GM18519 (cell line): Measurements from ENCODE around the gene LRWD1.
A peak's percentile ranks its signal among the peaks of the same experiment; 100 is the strongest.
"Not testable (repeated sequence)": the region's sequence is repeated elsewhere in the genome, so short reads cannot be mapped to it uniquely, and the experiment has no call there.

Source experiments
- ATAC-seq: cut with Tn5 transposase; IDR thresholded peaks from one replicate; pipeline ENCODE4 v1.9.1; 2021; ENCODE audit warnings: mild to moderate bottlenecking, moderate library complexity; ENCODE audit not compliant: unreplicated experiment, low FRiP score

The LRWD1 gene

DNA sequence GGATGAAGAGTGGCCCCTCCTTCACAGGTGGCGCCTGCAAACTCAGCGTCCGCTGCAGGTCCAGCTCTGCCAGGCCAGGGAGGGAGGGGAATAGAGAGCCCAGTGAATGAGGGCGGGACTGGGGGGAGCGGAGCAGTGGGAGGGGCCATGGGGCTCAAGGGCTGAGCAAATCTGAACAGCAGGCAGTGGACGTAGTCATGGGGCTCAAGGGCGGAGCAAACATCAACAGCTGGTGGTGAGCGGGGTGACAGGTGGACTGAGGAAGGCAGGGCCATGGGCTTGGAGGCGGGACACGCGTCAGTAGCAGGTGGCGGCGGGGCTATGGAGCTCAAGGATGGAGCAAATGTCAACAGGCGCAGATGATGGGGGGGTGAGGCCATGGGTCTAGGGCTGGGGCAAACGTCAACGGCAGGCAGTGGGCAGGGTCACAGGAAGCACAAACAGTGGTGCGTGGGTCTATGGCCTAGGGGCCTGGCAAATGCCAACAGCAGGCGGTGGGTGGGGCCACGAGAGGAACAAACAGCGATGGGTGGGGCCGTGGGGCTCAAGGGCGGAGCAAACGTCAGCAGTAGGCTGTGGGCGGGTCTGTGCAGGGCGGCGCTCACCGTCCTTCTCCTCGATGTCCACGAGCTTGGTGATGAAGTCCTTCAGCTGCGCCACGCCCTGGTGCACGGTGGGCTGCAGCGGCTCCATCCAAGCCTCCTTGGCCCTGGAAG, 28.6 kb downstream of the LRWD1 start:
- ATAC-seq: not testable (repeated sequence)

DNA sequence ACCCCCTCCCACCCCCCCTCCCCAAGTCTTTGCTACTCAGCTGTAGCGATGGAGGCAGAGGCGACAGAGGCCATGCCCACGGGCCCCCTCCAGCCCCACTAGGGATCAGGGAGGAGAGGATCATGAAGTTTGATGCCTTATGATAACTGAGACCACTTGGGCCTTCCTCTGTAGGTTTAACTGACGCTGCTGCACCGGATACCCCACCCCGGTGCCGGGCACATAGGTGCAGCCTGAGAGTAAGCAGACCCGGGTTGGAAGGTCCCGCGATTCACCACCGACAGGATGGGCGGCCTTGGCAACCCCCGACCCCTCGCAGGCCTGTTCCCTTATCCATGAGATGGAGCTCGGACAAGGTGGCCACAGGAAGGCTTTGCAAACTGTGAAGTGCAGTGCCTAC, 29.2 kb downstream of the LRWD1 start:
- not testable (repeated sequence) for ATAC-seq

DNA sequence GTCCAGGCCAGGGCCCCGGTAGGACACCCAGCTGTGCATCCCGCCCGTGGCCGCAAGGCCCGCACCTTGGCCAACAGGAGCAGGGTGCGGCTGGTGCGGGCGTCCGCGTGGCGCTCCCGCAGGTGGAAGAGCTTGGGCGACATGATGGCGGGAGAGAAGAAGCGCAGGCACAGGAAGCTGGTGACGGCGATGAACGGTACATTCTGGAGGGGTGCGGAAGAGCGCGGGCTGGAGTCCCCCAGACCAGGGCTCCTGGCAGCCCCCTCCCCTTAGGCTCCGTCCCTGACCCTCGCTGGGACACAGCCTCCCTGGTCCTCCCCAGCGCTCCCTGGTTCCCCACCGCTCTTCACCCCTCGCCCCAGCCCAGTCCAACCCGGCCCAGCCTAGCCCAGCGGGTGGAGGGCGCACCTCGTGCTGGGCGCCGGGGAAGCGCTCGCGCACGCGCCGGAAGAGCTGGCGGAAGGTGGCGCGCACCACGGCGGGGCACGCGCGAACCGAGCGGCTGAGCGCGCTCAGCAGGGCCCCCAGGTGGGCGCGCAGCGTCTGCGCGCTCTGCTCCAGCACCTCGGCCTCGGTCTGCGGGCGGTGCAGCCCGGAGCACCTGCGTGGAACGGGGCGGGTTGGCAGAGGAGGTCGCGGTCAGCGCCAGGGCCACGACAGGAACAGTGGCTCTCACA, 29.8 kb downstream of the LRWD1 start:
- ATAC-seq: peak; percentile 50

DNA sequence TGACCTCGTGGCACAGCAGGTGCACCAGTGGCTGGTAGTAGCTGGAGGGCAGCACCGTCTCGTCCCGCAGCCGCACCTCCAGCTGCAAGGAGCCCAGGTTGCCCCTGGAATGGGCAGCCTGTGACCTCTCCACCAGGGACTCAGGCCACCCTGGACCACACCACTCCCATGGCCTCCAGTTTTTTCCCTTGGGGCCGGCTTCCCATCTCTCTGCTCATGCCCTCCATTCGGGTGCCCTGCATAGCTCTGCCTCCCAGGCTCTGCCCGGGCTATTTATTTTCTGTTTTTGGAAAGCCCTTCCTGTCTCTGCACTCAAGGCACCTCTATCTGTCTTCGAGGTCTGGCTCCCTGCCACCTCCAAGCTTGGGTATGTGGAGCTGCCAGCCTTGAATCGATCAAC, 32.1 kb downstream of the LRWD1 start:
- ATAC-seq: not testable (repeated sequence)

DNA sequence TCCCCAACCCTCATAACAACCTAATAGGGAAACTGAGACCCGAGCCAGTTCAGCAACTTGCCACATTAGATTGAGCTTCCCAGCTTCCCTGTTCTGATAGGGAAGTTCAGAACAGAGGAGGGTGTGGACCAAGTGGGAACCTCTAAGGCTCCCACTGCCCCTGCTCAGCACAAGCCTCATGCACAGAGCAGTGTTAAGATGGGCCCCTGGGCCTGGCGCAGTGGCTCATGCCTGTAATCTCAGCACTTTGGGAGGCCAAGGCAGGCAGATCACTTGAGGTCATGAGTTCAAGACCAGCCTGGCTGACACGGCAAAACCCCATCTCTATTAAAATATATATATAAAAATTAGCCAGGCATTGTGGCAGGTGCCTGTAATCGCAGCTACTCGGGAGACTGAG, 32.5 kb downstream of the LRWD1 start:
- ATAC-seq: not testable (repeated sequence)

DNA sequence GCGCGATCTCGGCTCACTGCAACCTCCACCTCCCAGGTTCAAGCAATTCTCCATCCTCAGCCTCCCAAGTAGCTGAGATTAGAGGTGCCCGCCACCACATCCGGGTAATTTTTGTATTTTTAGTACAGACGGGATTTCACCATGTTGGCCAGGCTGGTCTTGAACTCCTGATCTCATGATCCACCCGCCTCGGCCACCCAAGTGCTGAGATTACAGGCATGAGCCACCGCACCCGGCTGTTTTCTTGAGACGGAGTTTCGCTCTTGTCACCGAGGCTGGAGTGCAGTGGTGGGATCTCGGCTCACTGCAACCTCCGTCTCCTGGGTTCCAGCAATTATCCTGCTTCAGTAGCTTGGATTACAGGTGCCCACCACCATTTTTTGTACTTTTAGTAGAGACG, 33.5 kb downstream of the LRWD1 start:
- ATAC-seq: not testable (repeated sequence)

DNA sequence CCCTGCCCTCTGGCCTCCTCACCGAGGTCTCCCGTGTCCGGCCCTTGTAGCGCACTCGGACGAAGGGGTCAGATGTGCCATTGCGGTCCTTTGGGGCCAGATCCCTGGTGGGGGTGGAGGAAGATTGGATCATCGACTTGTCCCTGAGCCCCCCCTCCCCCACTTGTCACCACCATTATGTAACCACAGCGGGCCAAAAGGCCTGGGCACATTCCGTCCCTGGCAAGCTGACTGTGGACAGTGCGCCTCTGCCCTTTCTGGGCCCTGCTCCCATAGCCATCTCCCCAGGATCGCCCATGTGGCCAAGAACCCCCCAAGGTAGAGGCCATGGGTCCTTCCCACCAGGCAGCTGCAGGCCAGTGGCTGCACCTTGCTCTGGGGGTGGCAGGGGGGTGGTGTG, 38.4 kb downstream of the LRWD1 start:
- ATAC-seq: not testable (repeated sequence)

DNA sequence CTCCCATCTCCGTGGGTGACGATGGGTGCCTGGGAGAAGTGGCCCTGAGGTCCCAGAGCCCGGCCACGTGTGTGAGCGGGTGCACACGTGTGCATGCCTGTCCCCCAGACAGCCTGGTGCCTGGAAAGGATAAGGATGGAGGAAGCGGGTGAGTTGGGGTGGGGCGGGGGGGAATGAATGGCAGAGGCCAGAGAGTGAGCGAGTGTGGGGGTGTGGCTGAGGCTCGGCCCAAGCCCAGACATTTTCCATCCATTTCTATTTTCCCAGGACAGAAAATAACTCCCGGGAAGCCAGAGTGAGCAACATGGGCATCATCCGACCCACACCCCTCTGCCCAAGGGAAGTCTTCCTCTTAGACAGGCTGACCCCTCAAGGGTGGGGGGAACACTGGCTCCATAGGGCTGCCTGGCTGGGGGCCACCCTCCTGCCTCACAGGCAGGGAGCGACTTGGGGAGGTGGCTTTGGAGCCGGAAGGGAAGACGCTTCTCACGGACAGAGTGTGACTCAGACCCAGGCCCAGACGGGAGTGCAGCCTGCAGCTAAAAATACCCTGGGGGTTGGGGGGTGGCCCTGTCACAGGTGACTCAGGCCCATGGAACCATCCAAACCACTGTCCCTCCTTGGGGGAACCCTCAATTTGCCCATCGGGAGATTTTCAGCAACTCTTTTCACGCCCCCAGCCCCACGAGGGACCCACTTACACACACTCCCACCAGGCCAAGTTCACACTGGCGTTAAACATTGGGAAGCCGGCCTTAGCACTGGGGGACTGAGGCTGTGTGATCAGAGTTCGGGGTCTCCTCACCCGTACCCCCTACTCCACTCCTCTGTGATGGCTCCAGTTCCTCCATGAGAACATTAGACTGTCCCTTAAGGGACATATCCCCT, 40.8 kb downstream of the LRWD1 start:
- ATAC-seq: not testable (repeated sequence)

DNA sequence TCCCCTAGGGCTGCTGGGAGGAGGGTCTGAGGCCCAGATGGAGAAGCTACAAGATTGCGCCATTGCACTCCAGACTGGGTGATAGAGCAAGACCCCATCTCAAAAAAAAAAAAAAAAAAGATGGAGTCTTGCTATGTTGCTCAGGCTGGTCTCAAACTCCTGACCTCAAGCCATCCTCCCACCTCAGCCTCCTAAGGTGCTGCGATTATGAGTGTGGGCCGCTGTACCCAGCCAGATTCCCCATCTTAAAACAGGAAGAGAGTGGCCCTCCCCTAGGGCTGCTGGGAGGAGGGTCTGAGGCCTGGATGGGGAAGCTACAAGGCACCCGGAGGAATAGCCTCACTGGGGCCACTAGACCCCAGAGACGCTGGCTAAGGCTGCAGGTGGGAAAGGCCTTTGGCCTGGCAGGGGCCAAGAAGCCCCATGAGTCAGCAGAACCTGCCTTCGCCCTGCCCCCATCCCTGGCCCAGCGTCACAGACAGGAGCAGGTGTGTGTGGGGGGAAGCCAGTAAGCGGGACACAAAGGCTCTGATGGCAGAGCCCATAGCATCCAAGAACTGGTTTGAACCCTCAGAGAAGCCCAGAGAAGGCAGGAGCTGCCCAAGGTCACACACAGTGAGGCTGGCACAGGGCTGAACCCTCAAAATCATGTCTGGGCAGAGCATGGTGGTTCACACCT, 42.8 kb downstream of the LRWD1 start:
- not testable (repeated sequence) for ATAC-seq

DNA sequence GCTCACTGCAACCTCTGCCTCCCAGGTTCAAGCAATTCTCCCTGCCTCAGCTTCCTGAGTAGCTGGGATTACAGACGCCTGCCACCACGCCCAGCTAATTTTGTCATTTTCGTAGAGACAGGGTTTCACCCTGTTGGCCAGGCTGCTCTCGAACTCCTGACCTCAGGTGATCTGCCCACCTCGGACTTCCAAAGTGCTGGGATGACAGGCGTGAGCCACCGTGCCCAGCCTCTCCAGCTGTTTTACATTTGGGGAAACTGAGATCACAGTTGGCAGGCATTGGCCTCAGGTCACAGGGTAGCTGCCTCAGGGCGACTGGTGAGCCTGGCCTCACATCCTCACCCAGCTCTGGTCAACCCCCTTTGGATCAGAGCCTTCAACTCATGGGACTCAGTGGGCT, 45.8 kb downstream of the LRWD1 start:
- ATAC-seq: not testable (repeated sequence)

DNA sequence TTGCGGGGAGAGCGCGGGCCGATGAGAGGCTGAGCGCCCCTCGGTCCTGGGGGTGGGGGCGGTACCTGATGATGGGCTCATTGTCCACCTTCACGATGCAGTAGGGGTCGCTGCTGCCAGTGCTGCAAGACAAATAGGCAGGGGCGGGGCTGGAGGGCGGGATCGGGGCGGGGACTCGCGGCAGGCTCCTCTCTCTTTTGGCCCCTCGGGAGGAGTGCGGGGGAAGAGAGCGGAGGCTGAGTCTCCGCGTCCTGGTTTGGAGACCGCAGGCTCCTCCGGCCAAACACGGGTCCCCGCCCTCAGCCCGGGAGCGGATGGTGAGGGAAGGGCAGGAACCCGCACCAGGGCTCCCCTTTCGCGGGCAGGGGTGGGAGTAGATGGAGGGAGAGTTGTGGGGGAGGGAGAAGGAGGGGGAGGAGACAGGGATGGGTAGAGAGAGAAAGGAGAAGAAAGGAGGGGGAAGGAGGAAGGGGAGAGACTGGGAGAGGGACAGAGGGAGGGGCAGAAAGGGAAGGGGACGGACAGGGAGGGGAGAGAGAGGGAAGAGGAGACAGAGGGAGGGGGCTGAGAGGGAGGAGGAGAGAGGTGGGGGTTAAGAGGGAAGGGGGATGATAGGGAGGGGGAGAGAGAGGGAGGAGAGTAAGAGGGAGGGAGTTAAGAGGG, 47.2 kb downstream of the LRWD1 start:
- not testable (repeated sequence) for ATAC-seq

DNA sequence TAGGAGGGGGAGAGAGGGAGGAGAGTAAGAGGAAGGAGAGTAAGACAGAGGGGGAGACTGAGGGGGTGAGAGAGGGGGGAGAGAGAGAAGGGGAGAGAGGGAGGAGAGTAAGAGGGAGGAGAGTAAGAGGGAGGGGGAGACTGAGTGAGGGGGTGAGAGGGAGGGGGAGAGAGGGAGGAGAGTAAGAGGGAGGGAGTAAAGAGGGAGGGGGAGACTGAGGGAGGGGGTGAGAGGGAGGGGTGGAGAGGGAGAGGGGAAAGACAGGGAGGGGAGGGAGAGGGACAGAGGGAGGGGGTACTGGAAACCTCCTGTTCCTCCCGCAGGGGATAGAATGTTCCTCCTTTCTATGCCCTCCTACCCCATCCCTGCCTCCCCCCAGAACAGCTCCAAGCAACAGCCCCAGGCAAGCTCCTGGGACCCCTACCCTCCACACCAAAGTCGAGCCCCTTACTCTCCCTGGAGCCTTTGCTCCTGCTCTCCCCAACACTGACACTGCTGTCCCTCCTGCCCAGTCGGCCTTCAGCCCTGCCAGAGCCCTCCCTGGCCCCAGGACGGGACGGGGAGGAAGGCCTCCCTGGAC, 47.9 kb downstream of the LRWD1 start:
- ATAC-seq: not testable (repeated sequence)

DNA sequence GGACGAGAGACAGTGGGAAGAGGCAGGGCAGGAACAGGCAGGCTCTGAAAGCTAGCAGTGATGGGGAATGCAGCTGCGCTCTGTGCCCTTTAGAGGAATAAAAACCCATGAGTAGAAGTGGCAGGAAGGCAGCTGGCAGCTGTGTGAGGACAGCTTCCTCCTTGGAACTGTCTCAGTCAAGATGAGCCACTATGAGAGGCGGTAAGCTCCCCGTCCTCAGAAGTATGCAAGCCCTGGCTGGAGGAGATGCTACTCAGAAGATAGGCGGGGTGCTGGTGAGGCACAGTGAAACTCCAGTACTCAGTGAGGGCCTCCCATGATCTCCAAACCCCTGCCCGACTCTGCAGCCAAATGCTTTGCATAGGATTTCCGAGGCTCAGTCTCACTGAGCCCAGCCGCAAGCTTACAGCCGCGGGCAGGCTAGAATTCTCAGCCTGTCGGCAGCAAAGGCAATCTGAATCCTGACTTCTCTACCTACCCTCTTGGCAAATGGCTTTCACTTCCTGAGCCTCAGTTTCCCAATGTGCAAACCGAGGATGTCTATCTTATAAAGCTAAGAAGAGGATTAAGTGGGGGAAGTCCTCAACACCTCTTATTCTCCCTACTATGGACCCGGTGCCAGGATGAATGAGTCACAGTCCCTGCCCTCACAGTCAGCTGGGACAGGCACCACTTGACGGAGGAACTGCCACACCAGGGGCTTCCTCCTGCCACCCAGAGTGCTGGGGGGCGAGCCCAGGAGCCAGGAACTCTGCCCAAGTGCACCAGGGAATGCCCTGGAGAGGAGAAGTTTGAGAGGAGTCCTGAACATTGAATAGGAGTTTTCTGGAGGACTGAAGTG, 50.3 kb downstream of the LRWD1 start:
- ATAC-seq: peak; percentile 47

DNA sequence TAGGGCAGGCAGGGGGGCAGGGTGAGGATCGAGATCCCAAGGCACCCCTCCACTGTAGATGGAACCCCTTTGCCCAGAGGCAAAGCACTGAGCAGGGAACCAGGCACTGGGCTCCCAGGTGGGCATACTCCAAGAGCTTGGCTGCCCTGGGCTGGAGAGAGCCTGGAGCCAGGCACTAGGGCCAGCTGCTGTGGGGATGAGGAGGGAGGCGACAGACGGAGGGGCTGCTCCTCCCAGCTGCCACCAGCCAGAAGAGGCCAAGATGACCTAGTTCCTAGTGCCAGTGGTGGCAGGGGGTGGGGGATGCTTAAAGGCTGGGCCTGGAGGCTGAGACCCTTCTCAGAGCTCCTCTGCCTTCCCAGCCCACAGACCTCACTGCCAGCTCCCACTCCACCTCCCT, 51.1 kb downstream of the LRWD1 start:
- not testable (repeated sequence) for ATAC-seq

DNA sequence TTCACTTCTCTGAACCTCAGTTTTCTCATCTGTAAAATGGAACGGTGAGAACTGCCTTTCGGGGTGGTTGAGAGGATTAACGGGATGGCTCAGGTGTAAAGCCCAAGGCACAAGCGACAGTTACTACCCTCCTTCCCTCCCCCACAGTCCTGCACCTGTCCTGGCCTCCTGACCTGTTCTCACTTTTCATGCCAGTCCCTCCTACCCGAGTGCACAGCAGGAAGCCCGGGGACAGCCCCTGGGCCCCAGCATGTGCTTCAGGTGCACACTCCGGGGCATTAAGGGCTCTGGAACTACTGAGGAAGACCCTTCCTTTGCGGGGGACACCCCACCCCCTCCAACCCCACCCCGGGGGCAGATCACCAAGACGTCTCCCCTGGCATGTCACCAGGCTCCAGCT, 52.2 kb downstream of the LRWD1 start:
- ATAC-seq: not testable (repeated sequence)

DNA sequence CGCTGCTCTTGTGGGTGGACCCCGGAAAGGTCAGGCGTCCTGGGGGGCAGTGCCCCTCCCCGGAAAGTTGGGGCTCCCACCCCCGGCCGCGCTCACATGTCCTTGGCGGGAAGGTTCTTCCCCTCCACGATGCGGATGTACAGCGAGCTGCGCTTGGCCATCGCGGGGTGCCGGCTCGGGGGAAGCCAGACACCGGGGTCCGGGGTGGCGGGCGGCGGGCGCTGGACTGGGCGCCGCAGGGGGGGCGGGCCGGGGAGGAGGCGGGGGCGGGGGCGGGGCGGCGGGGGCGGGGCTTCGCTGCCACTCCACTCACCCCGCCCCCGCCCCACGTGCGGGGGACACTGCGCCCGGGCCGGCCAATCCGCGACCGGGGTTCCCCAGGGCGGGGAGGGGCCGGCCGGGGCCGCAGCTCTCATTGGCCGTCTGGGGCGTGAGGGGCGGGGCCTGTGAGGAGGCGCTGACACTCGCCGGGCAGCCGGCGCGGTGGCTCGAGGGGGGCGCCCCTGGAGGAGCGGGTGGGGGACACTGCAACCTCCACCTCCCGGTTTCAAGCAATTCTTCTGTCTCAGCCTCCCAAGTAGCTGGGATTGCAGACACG, 52.9 kb downstream of the LRWD1 start, which contains the start of gene RASA4B:
RASA4B (minus strand) TSS at position 228 of the 598 bp plus-strand sequence; CDS start at position 161, 67 bp downstream.
- peak; percentile 60 for ATAC-seq

DNA sequence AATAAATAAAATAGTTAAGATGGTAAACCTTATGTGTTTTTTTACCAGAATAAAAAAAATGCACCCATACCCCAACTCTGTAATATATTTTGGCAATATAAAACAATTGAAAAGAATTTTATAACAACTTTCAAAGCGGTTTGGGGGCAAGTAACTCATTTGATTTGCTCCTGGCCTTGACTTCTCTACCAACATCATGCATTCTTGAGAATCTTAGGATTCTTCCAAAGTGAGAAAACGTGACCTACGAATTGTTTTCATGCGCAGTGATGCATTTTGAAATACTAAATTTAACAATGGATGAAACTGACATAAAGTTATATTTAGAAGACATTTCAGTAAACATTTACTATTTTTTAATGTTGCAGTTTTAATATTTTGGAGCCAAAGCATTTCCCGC, 56.0 kb downstream of the LRWD1 start:
- ATAC-seq: not testable (repeated sequence)
